NCI-H146 treated with DMSO at 0.1 percent for 48 hours (cell line): ENCODE measurements around the gene MKNK1.
"Not testable (repeated sequence)": the region's sequence is repeated elsewhere in the genome, so short reads cannot be mapped to it uniquely, and the experiment has no call there.

Experiments
- DNase-seq: peaks from one replicate; lab custom pipeline; 2025; ENCODE audit not compliant: unreplicated experiment; lab: John Stamatoyannopoulos, UW

MKNK1 gene

GRCh38 chr1:46603858-46604549 lies at the start of gene MKNK1:
Gene MKNK1, minus strand, starts transcription at chr1:46604268. Its CDS starts 20,941 bp downstream, at chr1:46583327.
- DNase-seq = peak; percentile 88

GRCh38 chr1:46653405-46653958 lies 49.4 kb upstream of the MKNK1 start:
- DNase-seq = no peak

GRCh38 chr1:46652321-46653100 lies 48.4 kb upstream of the MKNK1 start:
- DNase-seq = no peak

GRCh38 chr1:46651152-46651551 lies 47.1 kb upstream of the MKNK1 start:
- DNase-seq = not testable (repeated sequence)

GRCh38 chr1:46650491-46650890 lies 46.4 kb upstream of the MKNK1 start:
- no peak for DNase-seq

- no peak for DNase-seq
Measured at GRCh38 chr1:46649764-46650163, 45.7 kb upstream of the MKNK1 start.

- no peak for DNase-seq
Measured at GRCh38 chr1:46647611-46648010, 43.5 kb upstream of the MKNK1 start.

- no peak for DNase-seq
Measured at GRCh38 chr1:46646844-46647243, 42.8 kb upstream of the MKNK1 start.

- no peak for DNase-seq
Measured at GRCh38 chr1:46646331-46646730, 42.3 kb upstream of the MKNK1 start.

GRCh38 chr1:46645815-46646214 lies 41.7 kb upstream of the MKNK1 start:
- DNase-seq = no peak

GRCh38 chr1:46643368-46643775 lies 39.3 kb upstream of the MKNK1 start:
- DNase-seq = peak; percentile 12

GRCh38 chr1:46642115-46642680 lies 38.1 kb upstream of the MKNK1 start:
- no peak for DNase-seq

- no peak for DNase-seq
Measured at GRCh38 chr1:46639547-46639946, 35.5 kb upstream of the MKNK1 start.

GRCh38 chr1:46638921-46639320 lies 34.9 kb upstream of the MKNK1 start:
- DNase-seq = no peak

GRCh38 chr1:46637444-46638083 lies 33.5 kb upstream of the MKNK1 start:
- no peak for DNase-seq

- DNase-seq = no peak
Measured at GRCh38 chr1:46635205-46635604, 31.1 kb upstream of the MKNK1 start.

GRCh38 chr1:46630719-46631118 lies 26.7 kb upstream of the MKNK1 start:
- no peak for DNase-seq

- no peak for DNase-seq
Measured at GRCh38 chr1:46623743-46624644, 19.9 kb upstream of the MKNK1 start.

GRCh38 chr1:46622344-46622743 lies 18.3 kb upstream of the MKNK1 start:
- no peak for DNase-seq

GRCh38 chr1:46621930-46622329 lies 17.9 kb upstream of the MKNK1 start:
- no peak for DNase-seq
